ENCODE results near the gene ARHGAP18.

Gene ARHGAP18

DNA sequence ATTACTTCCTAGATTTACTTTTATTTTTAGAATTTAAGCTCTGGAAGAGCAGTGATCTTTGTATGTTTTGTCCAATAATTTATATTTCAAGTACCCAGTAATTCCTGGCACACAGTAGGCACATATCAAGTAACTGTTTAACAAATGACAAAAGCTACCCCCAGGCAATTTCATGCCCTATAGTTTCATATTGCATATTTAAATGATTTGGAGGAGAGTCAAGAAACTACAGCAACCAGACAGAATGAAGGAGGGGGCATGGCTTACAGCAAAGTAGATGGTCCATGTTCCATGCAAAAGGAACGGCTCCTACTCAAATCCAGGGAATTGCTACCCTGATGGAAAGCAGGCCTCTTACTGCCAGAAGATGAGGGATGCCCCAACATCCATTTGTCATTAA, 113.5 kb downstream of the ARHGAP18 start (continued):
- TF ChIP-seq, protein P1, sequence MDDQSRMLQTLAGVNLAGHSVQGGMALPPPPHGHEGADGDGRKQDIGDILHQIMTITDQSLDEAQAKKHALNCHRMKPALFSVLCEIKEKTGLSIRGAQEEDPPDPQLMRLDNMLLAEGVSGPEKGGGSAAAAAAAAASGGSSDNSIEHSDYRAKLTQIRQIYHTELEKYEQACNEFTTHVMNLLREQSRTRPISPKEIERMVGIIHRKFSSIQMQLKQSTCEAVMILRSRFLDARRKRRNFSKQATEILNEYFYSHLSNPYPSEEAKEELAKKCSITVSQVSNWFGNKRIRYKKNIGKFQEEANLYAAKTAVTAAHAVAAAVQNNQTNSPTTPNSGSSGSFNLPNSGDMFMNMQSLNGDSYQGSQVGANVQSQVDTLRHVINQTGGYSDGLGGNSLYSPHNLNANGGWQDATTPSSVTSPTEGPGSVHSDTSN (CRISPR knock-in tag; IDR thresholded peaks at IDR 0.05): no peak
- TF ChIP-seq ZNF473 (tag by site-specific recombination; IDR thresholded peaks at IDR 0.05) (no peak), HOXC10 (CRISPR knock-in tag; IDR thresholded peaks at IDR 0.05) (no peak), ZNF596 (tag by site-specific recombination; IDR thresholded peaks at IDR 0.05) (no peak), BCL11A (tag by site-specific recombination; IDR thresholded peaks at IDR 0.05; ENCODE audit: low read depth) (no peak), ZNF777 (tag by site-specific recombination; IDR thresholded peaks at IDR 0.05; ENCODE audit: borderline replicate concordance) (no peak), ZNF2 (tag by site-specific recombination; IDR thresholded peaks at IDR 0.05) (no peak)
- TF ChIP-seq, protein P2, sequence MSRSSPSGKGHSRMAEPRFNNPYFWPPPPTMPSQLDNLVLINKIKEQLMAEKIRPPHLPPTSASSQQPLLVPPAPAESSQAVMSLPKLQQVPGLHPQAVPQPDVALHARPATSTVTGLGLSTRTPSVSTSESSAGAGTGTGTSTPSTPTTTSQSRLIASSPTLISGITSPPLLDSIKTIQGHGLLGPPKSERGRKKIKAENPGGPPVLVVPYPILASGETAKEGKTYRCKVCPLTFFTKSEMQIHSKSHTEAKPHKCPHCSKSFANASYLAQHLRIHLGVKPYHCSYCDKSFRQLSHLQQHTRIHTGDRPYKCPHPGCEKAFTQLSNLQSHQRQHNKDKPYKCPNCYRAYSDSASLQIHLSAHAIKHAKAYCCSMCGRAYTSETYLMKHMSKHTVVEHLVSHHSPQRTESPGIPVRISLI (tag by site-specific recombination; IDR thresholded peaks at IDR 0.05): no peak

DNA sequence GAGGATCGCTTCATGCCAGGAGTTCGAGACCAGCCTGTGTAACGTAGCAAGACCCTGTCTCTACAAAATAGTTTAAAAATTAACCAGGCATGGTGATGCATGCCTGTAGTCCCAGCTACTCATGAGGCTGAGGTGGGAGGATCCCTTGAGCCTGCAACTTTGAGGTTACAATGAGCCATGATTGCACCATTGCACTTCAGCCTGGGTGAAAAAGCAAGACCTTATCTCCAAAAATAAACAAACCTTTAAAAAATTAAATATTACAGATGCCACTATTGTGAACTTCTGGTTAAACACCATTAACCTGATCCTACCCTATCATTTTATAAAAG, 116.8 kb downstream of the ARHGAP18 start:
- H3K36me3 ChIP-seq (ENCODE audit: control insufficient read depth in 2 of 2, insufficient read depth in 1 of 2, low read length in 2 of 2): no peaks in the 10 kb centered on the region
- H3K4me3 ChIP-seq (ENCODE audit: low read depth, low read length): no peak overlapping the region
- no peaks in the 10 kb centered on the region for H3K9me3 ChIP-seq (ENCODE audit: control insufficient read depth, insufficient read depth, low read depth, low read length)
- H3K27ac ChIP-seq (ENCODE audit: extremely low read depth, low read depth, low read length): no peak overlapping the region
- no peaks in the 10 kb centered on the region; the same call in 1 of the 2 replicates for H3K4me1 ChIP-seq (ENCODE audit: control insufficient read depth, insufficient read depth, low read length)
- TF ChIP-seq TRIM28 (IDR thresholded peaks at IDR 0.05; ENCODE audit: borderline replicate concordance, low read length): no peak
- no peak for TF ChIP-seq ZNF19 (tag by site-specific recombination; IDR thresholded peaks at IDR 0.05; ENCODE audit: low read depth)
- TF ChIP-seq, protein P3, sequence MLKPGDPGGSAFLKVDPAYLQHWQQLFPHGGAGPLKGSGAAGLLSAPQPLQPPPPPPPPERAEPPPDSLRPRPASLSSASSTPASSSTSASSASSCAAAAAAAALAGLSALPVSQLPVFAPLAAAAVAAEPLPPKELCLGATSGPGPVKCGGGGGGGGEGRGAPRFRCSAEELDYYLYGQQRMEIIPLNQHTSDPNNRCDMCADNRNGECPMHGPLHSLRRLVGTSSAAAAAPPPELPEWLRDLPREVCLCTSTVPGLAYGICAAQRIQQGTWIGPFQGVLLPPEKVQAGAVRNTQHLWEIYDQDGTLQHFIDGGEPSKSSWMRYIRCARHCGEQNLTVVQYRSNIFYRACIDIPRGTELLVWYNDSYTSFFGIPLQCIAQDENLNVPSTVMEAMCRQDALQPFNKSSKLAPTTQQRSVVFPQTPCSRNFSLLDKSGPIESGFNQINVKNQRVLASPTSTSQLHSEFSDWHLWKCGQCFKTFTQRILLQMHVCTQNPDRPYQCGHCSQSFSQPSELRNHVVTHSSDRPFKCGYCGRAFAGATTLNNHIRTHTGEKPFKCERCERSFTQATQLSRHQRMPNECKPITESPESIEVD (tag by site-specific recombination; IDR thresholded peaks at IDR 0.05): no peak
- no peak for TF ChIP-seq ZNF571 (tag by site-specific recombination; IDR thresholded peaks at IDR 0.05)
- TF ChIP-seq ZNF354C (tag by site-specific recombination; IDR thresholded peaks at IDR 0.05; ENCODE audit: borderline replicate concordance, low read depth): no peak
- TF ChIP-seq ZNF16 (tag by site-specific recombination; IDR thresholded peaks at IDR 0.05; ENCODE audit: low read depth): no peak
- TF ChIP-seq ZNF626 (tag by site-specific recombination; IDR thresholded peaks at IDR 0.05): no peak
- no peak for TF ChIP-seq KLF7 (tag by site-specific recombination; IDR thresholded peaks at IDR 0.05; ENCODE audit: borderline replicate concordance)
- no peak for TF ChIP-seq HOXD13 (CRISPR knock-in tag; IDR thresholded peaks at IDR 0.05; ENCODE audit: borderline replicate concordance)
- no peak for TF ChIP-seq ZNF366 (tag by site-specific recombination; conservative IDR thresholded peaks at IDR 0.05)
- TF ChIP-seq ZNF10 (tag by site-specific recombination; IDR thresholded peaks at IDR 0.05): no peak
- TF ChIP-seq, protein P4, sequence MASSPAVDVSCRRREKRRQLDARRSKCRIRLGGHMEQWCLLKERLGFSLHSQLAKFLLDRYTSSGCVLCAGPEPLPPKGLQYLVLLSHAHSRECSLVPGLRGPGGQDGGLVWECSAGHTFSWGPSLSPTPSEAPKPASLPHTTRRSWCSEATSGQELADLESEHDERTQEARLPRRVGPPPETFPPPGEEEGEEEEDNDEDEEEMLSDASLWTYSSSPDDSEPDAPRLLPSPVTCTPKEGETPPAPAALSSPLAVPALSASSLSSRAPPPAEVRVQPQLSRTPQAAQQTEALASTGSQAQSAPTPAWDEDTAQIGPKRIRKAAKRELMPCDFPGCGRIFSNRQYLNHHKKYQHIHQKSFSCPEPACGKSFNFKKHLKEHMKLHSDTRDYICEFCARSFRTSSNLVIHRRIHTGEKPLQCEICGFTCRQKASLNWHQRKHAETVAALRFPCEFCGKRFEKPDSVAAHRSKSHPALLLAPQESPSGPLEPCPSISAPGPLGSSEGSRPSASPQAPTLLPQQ (tag by site-specific recombination; IDR thresholded peaks at IDR 0.05): no peak
- TF ChIP-seq ZNF510 (tag by site-specific recombination; IDR thresholded peaks at IDR 0.05; ENCODE audit: insufficient replicate concordance): no peak
- no peak for TF ChIP-seq ZNF560 (tag by site-specific recombination; IDR thresholded peaks at IDR 0.05; ENCODE audit: borderline replicate concordance)
- TF ChIP-seq, protein P5, sequence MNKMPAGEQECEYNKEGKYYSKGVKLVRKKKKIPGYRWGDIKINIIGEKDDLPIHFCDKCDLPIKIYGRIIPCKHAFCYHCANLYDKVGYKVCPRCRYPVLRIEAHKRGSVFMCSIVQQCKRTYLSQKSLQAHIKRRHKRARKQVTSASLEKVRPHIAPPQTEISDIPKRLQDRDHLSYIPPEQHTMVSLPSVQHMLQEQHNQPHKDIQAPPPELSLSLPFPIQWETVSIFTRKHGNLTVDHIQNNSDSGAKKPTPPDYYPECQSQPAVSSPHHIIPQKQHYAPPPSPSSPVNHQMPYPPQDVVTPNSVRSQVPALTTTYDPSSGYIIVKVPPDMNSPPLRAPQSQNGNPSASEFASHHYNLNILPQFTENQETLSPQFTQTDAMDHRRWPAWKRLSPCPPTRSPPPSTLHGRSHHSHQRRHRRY (tag by site-specific recombination; IDR thresholded peaks at IDR 0.05): no peak
- TF ChIP-seq ZNF223 (tag by site-specific recombination; IDR thresholded peaks at IDR 0.05): no peak
- no peak for TF ChIP-seq ZNF140 (tag by site-specific recombination; IDR thresholded peaks at IDR 0.05)
- no peak for TF ChIP-seq ZNF391 (tag by site-specific recombination; IDR thresholded peaks at IDR 0.05; ENCODE audit: borderline replicate concordance, low read depth)
- TF ChIP-seq, protein P6, sequence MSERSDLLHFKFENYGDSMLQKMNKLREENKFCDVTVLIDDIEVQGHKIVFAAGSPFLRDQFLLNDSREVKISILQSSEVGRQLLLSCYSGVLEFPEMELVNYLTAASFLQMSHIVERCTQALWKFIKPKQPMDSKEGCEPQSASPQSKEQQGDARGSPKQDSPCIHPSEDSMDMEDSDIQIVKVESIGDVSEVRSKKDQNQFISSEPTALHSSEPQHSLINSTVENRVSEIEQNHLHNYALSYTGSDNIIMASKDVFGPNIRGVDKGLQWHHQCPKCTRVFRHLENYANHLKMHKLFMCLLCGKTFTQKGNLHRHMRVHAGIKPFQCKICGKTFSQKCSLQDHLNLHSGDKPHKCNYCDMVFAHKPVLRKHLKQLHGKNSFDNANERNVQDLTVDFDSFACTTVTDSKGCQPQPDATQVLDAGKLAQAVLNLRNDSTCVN (tag by site-specific recombination; optimal IDR thresholded peaks at IDR 0.05): no peak
- ChIA-PET CTCF (interaction anchor here (1.0 to 1.4 kb wide), 3 partner anchors 94 to 182 kb away, joined by 3 to 5 read pairs (median 4); no protein-coding TSS in a partner anchor), POLR2A (no interaction called here)
